H1 (cell line): Measurements from ENCODE around the gene ALKBH1. TPM values are rescaled to one million over a fixed set of nuclear protein-coding genes. Genes with fewer than 3 reads are reported as not detected.

Experiments used
- CTCF ChIA-PET: fragments of 300-600 bp; sonication (Branson Sonifier 250); formaldehyde crosslinking; loops from one replicate; lab custom pipeline; 2021; ENCODE audit not compliant: partially characterized antibody; lab: Charles Lee
- POLR2A ChIA-PET: fragments of 300-600 bp; sonication (Branson Sonifier 250); formaldehyde crosslinking; loops from one replicate; lab custom pipeline; 2021; ENCODE audit warnings: inconsistent platforms; ENCODE audit not compliant: partially characterized antibody; lab: Charles Lee
- DNase-seq, 2 experiments: peaks; one replicate each; pipeline versions ENCODE4 v3.0.0 to v3.0.0-alpha.2; 2010 to 2022; ENCODE audit warnings: low spot score in 2 of 2, low read depth in 1 of 2, mixed read lengths in 1 of 2
- FAIRE-seq: peaks from 2 replicates; lab custom pipeline; 2011; peaks lifted over from hg19 to GRCh38; lab: Jason Lieb, UNC
- H2AFZ ChIP-seq: 2 replicates; pipeline ENCODE4 v1.8.1; 2012; ENCODE audit warnings: low read length, inconsistent platforms
- H2AK5ac ChIP-seq: 2 replicates; pipeline ENCODE4 v1.6.1; 2013; ENCODE audit warnings: low read depth, low read length
- H2BK120ac ChIP-seq: replicated peaks from 2 replicates; pipeline ENCODE3; 2013; ENCODE audit warnings: low read depth, low read length, inconsistent platforms
- H2BK12ac ChIP-seq: 2 replicates; pipeline ENCODE4 v1.6.1; 2013; ENCODE audit warnings: low read depth, low read length
- H2BK15ac ChIP-seq: 2 replicates; pipeline ENCODE4 v1.6.1; 2013; ENCODE audit warnings: low read length
- H2BK20ac ChIP-seq: 2 replicates; pipeline ENCODE4 v1.6.1; 2013; ENCODE audit warnings: low read length
- H2BK5ac ChIP-seq: 2 replicates; pipeline ENCODE4 v1.6.1; 2013; ENCODE audit warnings: low read depth, low read length
- H3K14ac ChIP-seq: 2 replicates; pipeline ENCODE4 v1.6.1; 2013; ENCODE audit warnings: inconsistent platforms; ENCODE audit not compliant: insufficient read length
- H3K18ac ChIP-seq: 2 replicates; pipeline ENCODE4 v1.6.1; 2013; ENCODE audit warnings: low read length; ENCODE audit errors: extremely low read depth
- H3K23ac ChIP-seq: 2 replicates; pipeline ENCODE4 v1.6.1; 2013; ENCODE audit warnings: inconsistent platforms; ENCODE audit not compliant: insufficient read length
- H3K23me2 ChIP-seq: 2 replicates; pipeline ENCODE4 v1.6.1; 2013; ENCODE audit warnings: low read depth, low read length
- H3K27ac ChIP-seq: 2 replicates; pipeline ENCODE4 v1.6.1; 2011; ENCODE audit warnings: low read depth, low read length, inconsistent platforms
- H3K27me3 ChIP-seq, 4 experiments: replicated peaks in 1 of 4; 1 replicate in 1 of 4; 2 replicates in 3 of 4; pipeline versions ENCODE4 v1.6.1 to v1.8.1; 2011 to 2013; ENCODE audit warnings: low read length in 3 of 4, mild to moderate bottlenecking in 3 of 4, inconsistent platforms in 2 of 4, mixed read lengths in 2 of 4, moderate library complexity in 1 of 4; ENCODE audit not compliant: control insufficient read depth in 3 of 4, insufficient read depth in 3 of 4; ENCODE audit errors: extremely low read depth in 1 of 4
- H3K36me3 ChIP-seq, 4 experiments: 2 replicates each; pipeline versions ENCODE4 v1.6.1 to v1.8.1; 2011 to 2013; ENCODE audit warnings: mild to moderate bottlenecking in 4 of 4, low read length in 3 of 4, moderate library complexity in 2 of 4, control low read depth in 1 of 4, inconsistent platforms in 1 of 4; ENCODE audit not compliant: insufficient read depth in 4 of 4, control insufficient read depth in 2 of 4
- H3K4ac ChIP-seq: replicated peaks from 2 replicates; pipeline ENCODE3; 2013; ENCODE audit warnings: low read length, low read depth, mixed read lengths, inconsistent platforms; ENCODE audit not compliant: insufficient read length
- H3K4me1 ChIP-seq, 4 experiments: replicated peaks in 1 of 4; 1 replicate in 1 of 4; 2 replicates in 3 of 4; pipeline versions ENCODE4 v1.6.1 to v1.8.1; 2011 to 2013; ENCODE audit warnings: low read length in 3 of 4, inconsistent platforms in 2 of 4, mixed read lengths in 1 of 4; ENCODE audit not compliant: insufficient read depth in 4 of 4, control insufficient read depth in 3 of 4
- H3K4me2 ChIP-seq, 2 experiments: 2 replicates each; pipeline versions ENCODE4 v1.6.1 to v1.8.1; 2011 to 2013; ENCODE audit warnings: low read depth in 2 of 2, low read length in 2 of 2, control low read depth in 1 of 2, inconsistent platforms in 1 of 2, mild to moderate bottlenecking in 1 of 2; ENCODE audit not compliant: insufficient read depth in 1 of 2
- H3K4me3 ChIP-seq, 4 experiments: fragments of 200-600, 300-600 bp in 1 of 4; sonication (generic), shearing (Covaris generic), sonication (Bioruptor Twin) in 1 of 4; 2 replicates each; pipeline versions ENCODE4 v1.5.1 to v1.8.1; 2011 to 2016; ENCODE audit warnings: low read length in 4 of 4, low read depth in 3 of 4, control low read depth in 2 of 4, inconsistent platforms in 2 of 4, mild to moderate bottlenecking in 2 of 4, mixed read lengths in 1 of 4, moderate library complexity in 1 of 4; ENCODE audit not compliant: insufficient read depth in 2 of 4; ENCODE audit errors: extremely low read depth in 1 of 4
- H3K56ac ChIP-seq: replicated peaks from 2 replicates; pipeline ENCODE3; 2013; ENCODE audit warnings: low read depth, mild to moderate bottlenecking, mixed read lengths, low read length, inconsistent platforms; ENCODE audit not compliant: insufficient read length
- H3K79me1 ChIP-seq: 2 replicates; pipeline ENCODE4 v1.6.1; 2013; ENCODE audit warnings: low read depth, low read length, control low read depth
- H3K79me2 ChIP-seq, 2 experiments: 2 replicates each; pipeline versions ENCODE4 v1.6.1 to v1.8.1; 2012 to 2013; ENCODE audit warnings: low read length in 2 of 2, mild to moderate bottlenecking in 2 of 2, inconsistent platforms in 1 of 2; ENCODE audit not compliant: insufficient read depth in 2 of 2, control insufficient read depth in 1 of 2
- H3K9ac ChIP-seq, 4 experiments: replicated peaks in 1 of 4; 1 replicate in 1 of 4; 2 replicates in 3 of 4; pipeline versions ENCODE4 v1.6.1 to v1.8.1; 2011 to 2013; ENCODE audit warnings: low read depth in 3 of 4, low read length in 3 of 4, control low read depth in 2 of 4, mild to moderate bottlenecking in 2 of 4, moderate library complexity in 2 of 4, inconsistent platforms in 1 of 4; ENCODE audit errors: extremely low read depth in 1 of 4
- H3K9me3 ChIP-seq, 2 experiments: 2 replicates each; pipeline versions ENCODE4 v1.6.1 to v1.8.1; 2012 to 2013; ENCODE audit warnings: mild to moderate bottlenecking in 2 of 2, moderate library complexity in 2 of 2, control low read depth in 1 of 2, inconsistent platforms in 1 of 2, low read depth in 1 of 2, low read length in 1 of 2, mixed read lengths in 1 of 2; ENCODE audit not compliant: insufficient read depth in 2 of 2
- H4K20me1 ChIP-seq, 2 experiments: replicated peaks in 1 of 2; 2 replicates each; pipeline versions ENCODE3 to v1.8.1; 2011 to 2013; ENCODE audit warnings: inconsistent platforms in 2 of 2, low read length in 2 of 2, mild to moderate bottlenecking in 1 of 2; ENCODE audit not compliant: insufficient read depth in 2 of 2, control insufficient read depth in 1 of 2
- H4K5ac ChIP-seq: 2 replicates; pipeline ENCODE4 v1.6.1; 2013; ENCODE audit warnings: low read length, low read depth, mixed read lengths, inconsistent platforms; ENCODE audit not compliant: insufficient read length
- H4K8ac ChIP-seq: 2 replicates; pipeline ENCODE4 v1.8.0; 2013; ENCODE audit warnings: mild to moderate bottlenecking, moderate library complexity, low read length, inconsistent platforms; ENCODE audit not compliant: insufficient read depth; ENCODE audit errors: extremely low read depth
- H4K91ac ChIP-seq: replicated peaks from 2 replicates; pipeline ENCODE3; 2013; ENCODE audit warnings: low read length, mixed read lengths, inconsistent platforms; ENCODE audit not compliant: insufficient read length
- ATF3 ChIP-seq: IDR thresholded peaks from 2 replicates; pipeline ENCODE4 v1.6.1; 2011; ENCODE audit warnings: low read depth, mild to moderate bottlenecking, low read length; ENCODE audit not compliant: insufficient read depth
- CBX5 ChIP-seq: fragments of 300-800, 300-1000 bp; sonication (generic); IDR thresholded peaks from 2 replicates; pipeline ENCODE4 v1.7.1; 2016; ENCODE audit warnings: antibody characterized with exemption, low read length, low read depth
- EGR1 ChIP-seq: IDR thresholded peaks from 2 replicates; pipeline ENCODE4 v1.6.1; 2011; ENCODE audit warnings: low read depth, low read length, borderline replicate concordance
- EP300 ChIP-seq, 2 experiments: IDR thresholded peaks; 1 replicate in 1 of 2; 2 replicates in 1 of 2; pipeline ENCODE4 v1.6.1; 2011 to 2012; ENCODE audit warnings: low read depth in 2 of 2, low read length in 2 of 2, mild to moderate bottlenecking in 2 of 2, borderline replicate concordance in 1 of 2, inconsistent platforms in 1 of 2, moderate library complexity in 1 of 2
- HDAC6 ChIP-seq: IDR thresholded peaks from one replicate; pipeline ENCODE4 v1.7.1; 2012; ENCODE audit warnings: low read depth, mild to moderate bottlenecking, inconsistent platforms, low read length, moderate library complexity
- JUN ChIP-seq: IDR thresholded peaks from 2 replicates; pipeline ENCODE4 v1.6.1; 2011; ENCODE audit warnings: low read depth, mild to moderate bottlenecking, improper control_type of control experiment, low read length
- KDM1A ChIP-seq: fragments of 200-600, 300-600 bp; sonication (generic); IDR thresholded peaks from 2 replicates; pipeline ENCODE4 v1.7.1; 2016; ENCODE audit warnings: mild to moderate bottlenecking, low read length, borderline replicate concordance
- MAFK ChIP-seq: IDR thresholded peaks from 2 replicates; pipeline ENCODE4 v1.6.1; 2012; ENCODE audit warnings: low read depth, mild to moderate bottlenecking, improper control_type of control experiment, low read length
- MAX ChIP-seq: IDR thresholded peaks from 2 replicates; pipeline ENCODE4 v1.6.1; 2012; ENCODE audit warnings: inconsistent platforms
- SAP30 ChIP-seq: fragments of 300-600 bp; sonication (generic); IDR thresholded peaks from 2 replicates; pipeline ENCODE4 v1.7.1; 2012; ENCODE audit warnings: low read length, moderate library complexity, mild to moderate bottlenecking, inconsistent platforms; ENCODE audit not compliant: insufficient read depth, insufficient replicate concordance
- SIN3A ChIP-seq, 2 experiments: IDR thresholded peaks in 1 of 2; conservative IDR thresholded peaks in 1 of 2; 2 replicates each; pipeline ENCODE4 v1.6.1; 2011 to 2012; ENCODE audit warnings: low read length in 2 of 2, improper control_type of control experiment in 1 of 2, low read depth in 1 of 2, mild to moderate bottlenecking in 1 of 2
- TBP ChIP-seq: IDR thresholded peaks from 2 replicates; pipeline ENCODE4 v1.6.1; 2011; ENCODE audit warnings: low read depth, low read length, improper control_type of control experiment
- TCF12 ChIP-seq: IDR thresholded peaks from 2 replicates; pipeline ENCODE4 v1.6.1; 2011; ENCODE audit warnings: low read depth, mild to moderate bottlenecking, low read length
- WGBS, 2 experiments: shearing (Covaris generic) in 1 of 2; methylation state at CpG; one replicate each; pipeline versions ENCODE4 v1.1.6 to v1.1.7; 2013 to 2015; ENCODE audit warnings: low lambda C conversion rate in 2 of 2, mixed read lengths in 2 of 2, inconsistent platforms in 1 of 2, low coverage in 1 of 2, missing lambda C conversion rate in 1 of 2; ENCODE audit not compliant: insufficient replicate concordance in 2 of 2, insufficient coverage in 1 of 2, insufficient read length in 1 of 2; ENCODE audit errors: extremely low coverage in 1 of 2, missing lambda C conversion rate in 1 of 2; 5-methylcytosine and 5-hydroxymethylcytosine counted together
- polyA plus RNA-seq, 7 experiments: library from polyadenylated mRNA; depleted of rRNA in 3 of 7; stranded (reverse) in 5 of 7; unstranded in 2 of 7; fragments of >200 nt in 5 of 7; fragments of 200-250 nt in 2 of 7; gene quantifications; 1 replicate in 5 of 7; 2 replicates in 1 of 7; 4 replicates in 1 of 7; pipeline versions ENCODE4 v1.2.1 to v1.2.3, GENCODE V29; 2011 to 2013; ENCODE audit warnings: missing spikeins in 2 of 7, mixed read lengths in 2 of 7
- total RNA-seq: library from RNA; stranded (reverse); fragmentation: NEBNext Ultra II Directional; extraction: Animal tissue kit (Norgen Biotek cat#: 25700); gene quantifications from 2 replicates; pipeline ENCODE4 v1.2.1, GENCODE V29; 2021

The ALKBH1 gene
- total and polyA plus RNA-seq, 2 of the 8 experiments (the other 6 are each of a cell fraction or from before 2014, with no cell fraction given): 14.3 to 20.0 TPM

- no peak for DNase-seq
- Histone ChIP-seq H2BK5ac (no peak overlapping the region), H3K27ac (no peak overlapping the region), H3K23me2 (no peaks in the 10 kb centered on the region), H3K18ac (no peak overlapping the region), H3K9me3 (peaks cover 0 to 3% of the 10 kb centered on the region in 2 experiments; a peak in 1 of 4 replicates), H3K36me3 (no peaks in the 10 kb centered on the region), H3K79me2 (no peaks in the 10 kb centered on the region), H4K8ac (no peak overlapping the region), H2AK5ac (no peak overlapping the region), H3K4me1 (no peaks in the 10 kb centered on the region), H3K4me2 (no peak overlapping the region), H3K9ac (no peak overlapping the region), H4K91ac (no peak overlapping the region), H4K20me1 (no peaks in the 10 kb centered on the region), H4K5ac (no peak overlapping the region), H3K14ac (no peak overlapping the region), H3K56ac (no peak overlapping the region), H2BK15ac (no peak overlapping the region), H3K79me1 (no peaks in the 10 kb centered on the region), H3K4ac (no peak overlapping the region), H3K23ac (no peak overlapping the region), H2AFZ (no peak overlapping the region), H2BK120ac (no peak overlapping the region), H2BK12ac (no peak overlapping the region), H2BK20ac (no peak overlapping the region), H3K4me3 (no peak overlapping the region), H3K27me3 (no peaks in the 10 kb centered on the region)
- ChIA-PET POLR2A (no interaction called here), CTCF (interaction anchor here (1.6 to 3.0 kb wide), 2 partner anchors 7 to 29 kb away, joined by 4 to 12 read pairs; no protein-coding TSS in a partner anchor)
- no peak for FAIRE-seq
- 87% methylated on average over 4 of the region's 4 CpGs; no CpG with 5 or more reads in 1 of the 2 experiments for WGBS, 2 experiments
- TF ChIP-seq CBX5: no peak
- no peak for TF ChIP-seq KDM1A
- TF ChIP-seq JUN: no peak
- no peak for TF ChIP-seq TCF12
- TF ChIP-seq EGR1: no peak
- no peak for TF ChIP-seq SIN3A (conservative IDR thresholded peaks at IDR 0.05 in 1 of 2, IDR thresholded peaks at IDR 0.05 in 1 of 2; ENCODE audit: low read depth in 1 of 2, low read length in 2 of 2)
- no peak for TF ChIP-seq MAX
- TF ChIP-seq ATF3: no peak
- no peak for TF ChIP-seq HDAC6
- TF ChIP-seq SAP30: no peak
- TF ChIP-seq TBP: no peak
- TF ChIP-seq EP300 (IDR thresholded peaks at IDR 0.05; ENCODE audit: borderline replicate concordance in 1 of 2, low read depth in 2 of 2, low read length in 2 of 2): no peak
- TF ChIP-seq MAFK: no peak
Observed at GRCh38 chr14:77646907-77647306, 60.9 kb downstream of the ALKBH1 start.
